WTC11 (cell line): Measurements from ENCODE around the gene PRR14L. TPM values are rescaled to one million over a fixed set of nuclear protein-coding genes. Genes with fewer than 3 reads are reported as not detected.

ENCODE experiments used
- ATAC-seq: fragments of 200-7000 bp; cut with Tn5 transposase; 2 replicates; pipeline ENCODE4 v1.10.0; 2021; ENCODE audit warnings: mild to moderate bottlenecking, moderate library complexity
- CTCF ChIA-PET: fragments of 300-600 bp; sonication (Branson Sonifier 250); formaldehyde crosslinking; loops from one replicate; lab custom pipeline; 2021; ENCODE audit warnings: antibody characterized with exemption; lab: Charles Lee
- POLR2A ChIA-PET: fragments of 350-600 bp; sonication (Branson Sonifier 250); formaldehyde crosslinking; loops from one replicate; lab custom pipeline; 2021; ENCODE audit warnings: antibody characterized with exemption; lab: Charles Lee
- DNase-seq: peaks from one replicate; pipeline ENCODE4 v3.0.0; 2021; ENCODE audit warnings: low spot score
- H3K27ac Mint-ChIP-seq: 2 replicates; pipeline ENCODE4 v1.8.0; 2021; ENCODE audit warnings: mixed read lengths
- H3K27me3 Mint-ChIP-seq: 2 replicates; pipeline ENCODE4 v1.8.0; 2021; ENCODE audit warnings: low read depth, mild to moderate bottlenecking, moderate library complexity, mixed read lengths
- H3K36me3 Mint-ChIP-seq: 2 replicates; pipeline ENCODE4 v1.8.0; 2021; ENCODE audit warnings: mixed read lengths
- H3K4me1 Mint-ChIP-seq: 2 replicates; pipeline ENCODE4 v1.8.0; 2022; ENCODE audit warnings: mixed read lengths
- H3K4me3 Mint-ChIP-seq: 2 replicates; pipeline ENCODE4 v1.8.0; 2021; ENCODE audit warnings: mild to moderate bottlenecking, moderate library complexity, mixed read lengths
- H3K9me3 Mint-ChIP-seq: 2 replicates; pipeline ENCODE4 v1.8.0; 2021; ENCODE audit warnings: mixed read lengths
- ATF6 ChIP-seq: sonication (generic); formaldehyde crosslinking; IDR thresholded peaks from 2 replicates; pipeline ENCODE4 v1.8.1; 2023; ENCODE audit warnings: mild to moderate bottlenecking, missing genetic modification reagents
- E2F1 ChIP-seq: sonication (generic); formaldehyde crosslinking; IDR thresholded peaks from 2 replicates; pipeline ENCODE4 v1.8.0; 2022; ENCODE audit warnings: mild to moderate bottlenecking, missing genetic modification reagents
- E2F4 ChIP-seq: sonication (generic); formaldehyde crosslinking; IDR thresholded peaks from 2 replicates; pipeline ENCODE4 v1.8.1; 2022; ENCODE audit warnings: low read depth, mild to moderate bottlenecking, moderate library complexity, missing genetic modification reagents, borderline replicate concordance
- ESRRA ChIP-seq: sonication (generic); formaldehyde crosslinking; IDR thresholded peaks from 2 replicates; pipeline ENCODE4 v1.8.1; 2022; ENCODE audit warnings: mild to moderate bottlenecking, missing genetic modification reagents, borderline replicate concordance
- GRHL2 ChIP-seq: fragments of 250-450 bp; sonication (Bioruptor Pico); IDR thresholded peaks from 2 replicates; pipeline ENCODE4 v1.8.0; 2022; ENCODE audit warnings: mild to moderate bottlenecking, moderate library complexity; ENCODE audit not compliant: insufficient replicate concordance, severe bottlenecking
- IRF2 ChIP-seq: sonication (generic); formaldehyde crosslinking; IDR thresholded peaks from 2 replicates; pipeline ENCODE4 v1.8.0; 2022; ENCODE audit warnings: low read depth, missing genetic modification reagents, borderline replicate concordance
- JUN ChIP-seq: sonication (generic); formaldehyde crosslinking; IDR thresholded peaks from 2 replicates; pipeline ENCODE4 v1.8.0; 2023; ENCODE audit warnings: mild to moderate bottlenecking, missing genetic modification reagents
- KAT7 ChIP-seq: sonication (generic); formaldehyde crosslinking; IDR thresholded peaks from 2 replicates; pipeline ENCODE4 v1.8.1; 2023; ENCODE audit warnings: missing genetic modification reagents, mild to moderate bottlenecking, borderline replicate concordance
- MYBL2 ChIP-seq: sonication (generic); formaldehyde crosslinking; IDR thresholded peaks from 2 replicates; pipeline ENCODE4 v1.8.1; 2023; ENCODE audit warnings: mild to moderate bottlenecking, moderate library complexity, missing genetic modification reagents
- NFATC4 ChIP-seq: fragments of 250-450 bp; sonication (Bioruptor Pico); IDR thresholded peaks from 2 replicates; pipeline ENCODE4 v1.9.0; 2021; ENCODE audit warnings: mild to moderate bottlenecking
- OVOL2 ChIP-seq: fragments of 250-450 bp; sonication (Bioruptor Pico); IDR thresholded peaks from 2 replicates; pipeline ENCODE4 v1.9.0; 2021; ENCODE audit warnings: mild to moderate bottlenecking, borderline replicate concordance
- PREB ChIP-seq: sonication (generic); formaldehyde crosslinking; IDR thresholded peaks from 2 replicates; pipeline ENCODE4 v1.8.1; 2022; ENCODE audit warnings: mild to moderate bottlenecking, missing genetic modification reagents, moderate library complexity, borderline replicate concordance
- SMAD4 ChIP-seq: sonication (generic); formaldehyde crosslinking; IDR thresholded peaks from 2 replicates; pipeline ENCODE4 v1.8.0; 2022; ENCODE audit warnings: mild to moderate bottlenecking, missing genetic modification reagents
- STAT6 ChIP-seq: sonication (generic); formaldehyde crosslinking; conservative IDR thresholded peaks from 2 replicates; pipeline ENCODE4 v1.8.1; 2023; ENCODE audit warnings: mild to moderate bottlenecking, low read depth, missing genetic modification reagents, moderate library complexity
- TCF7 ChIP-seq: sonication (generic); formaldehyde crosslinking; IDR thresholded peaks from 2 replicates; pipeline ENCODE4 v1.8.0; 2022; ENCODE audit warnings: mild to moderate bottlenecking, low read depth, missing genetic modification reagents, moderate library complexity
- ZBTB21 ChIP-seq: sonication (generic); formaldehyde crosslinking; IDR thresholded peaks from 2 replicates; pipeline ENCODE4 v1.8.1; 2023; ENCODE audit warnings: mild to moderate bottlenecking, missing genetic modification reagents, borderline replicate concordance
- ZBTB43 ChIP-seq: sonication (generic); formaldehyde crosslinking; IDR thresholded peaks from 2 replicates; pipeline ENCODE4 v1.8.1; 2023; ENCODE audit warnings: mild to moderate bottlenecking, missing genetic modification reagents
- ZNF232 ChIP-seq: sonication (generic); formaldehyde crosslinking; IDR thresholded peaks from 2 replicates; pipeline ENCODE4 v1.8.0; 2022; ENCODE audit warnings: mild to moderate bottlenecking, missing genetic modification reagents
- ZNF263 ChIP-seq: sonication (generic); formaldehyde crosslinking; IDR thresholded peaks from 2 replicates; pipeline ENCODE4 v1.8.1; 2022; ENCODE audit warnings: low read depth, mild to moderate bottlenecking, moderate library complexity, missing genetic modification reagents
- ZNF423 ChIP-seq: fragments of 250-450 bp; sonication (Bioruptor Pico); IDR thresholded peaks from 2 replicates; pipeline ENCODE4 v2.1.2; 2022; ENCODE audit warnings: mild to moderate bottlenecking, moderate library complexity
- ZNF671 ChIP-seq: fragments of 250-450 bp; sonication (Bioruptor Pico); IDR thresholded peaks from 2 replicates; pipeline ENCODE4 v1.8.0; 2021; ENCODE audit warnings: mild to moderate bottlenecking
- total RNA-seq: library from RNA; stranded (reverse); gene quantifications from 3 replicates; pipeline ENCODE4 v1.2.3, GENCODE V29; 2021
- TF ChIP-seq, protein P1 (sequence below): sonication (generic); formaldehyde crosslinking; IDR thresholded peaks from 2 replicates; pipeline ENCODE4 v1.8.1; 2023; ENCODE audit warnings: mild to moderate bottlenecking, missing genetic modification reagents, moderate library complexity

The PRR14L gene
- total RNA-seq, 1 experiment from 2014 or later, result 90.1 TPM

GRCh38 chr22:31659246-31659645 lies 90.7 kb downstream of the PRR14L start:
- DNase-seq, result no peak
- H3K4me1 Mint-ChIP-seq, result peaks cover 12% of the 10 kb centered on the region
- H3K27me3 Mint-ChIP-seq, result no peaks in the 10 kb centered on the region
- TF ChIP-seq ZNF671 (CRISPR knock-in tag) (no peak), STAT6 (CRISPR knock-in tag) (no peak), SMAD4 (CRISPR knock-in tag) (no peak), MYBL2 (CRISPR knock-in tag) (no peak), ZNF263 (no peak), GRHL2 (no peak), KAT7 (CRISPR knock-in tag) (no peak), IRF2 (CRISPR knock-in tag) (no peak), PREB (CRISPR knock-in tag) (no peak), E2F1 (CRISPR knock-in tag) (no peak), ZBTB21 (CRISPR knock-in tag) (no peak), JUN (CRISPR knock-in tag) (no peak), E2F4 (no peak)
- no peaks in the 10 kb centered on the region for H3K9me3 Mint-ChIP-seq
- no peak for ATAC-seq
- CTCF ChIA-PET, result no interaction called here
- H3K4me3 Mint-ChIP-seq, result no peak overlapping the region
- POLR2A ChIA-PET, result no interaction called here
- no peaks in the 10 kb centered on the region for H3K36me3 Mint-ChIP-seq
- H3K27ac Mint-ChIP-seq, result no peak overlapping the region

- H3K4me1 Mint-ChIP-seq, result no peaks in the 10 kb centered on the region
- no peak for TF ChIP-seq TCF7 (CRISPR knock-in tag)
- TF ChIP-seq ATF6 (CRISPR knock-in tag), result no peak
- no peak for TF ChIP-seq OVOL2 (CRISPR knock-in tag)
- TF ChIP-seq ZNF232 (CRISPR knock-in tag), result no peak
- TF ChIP-seq NFATC4, result no peak
- TF ChIP-seq, protein P1, sequence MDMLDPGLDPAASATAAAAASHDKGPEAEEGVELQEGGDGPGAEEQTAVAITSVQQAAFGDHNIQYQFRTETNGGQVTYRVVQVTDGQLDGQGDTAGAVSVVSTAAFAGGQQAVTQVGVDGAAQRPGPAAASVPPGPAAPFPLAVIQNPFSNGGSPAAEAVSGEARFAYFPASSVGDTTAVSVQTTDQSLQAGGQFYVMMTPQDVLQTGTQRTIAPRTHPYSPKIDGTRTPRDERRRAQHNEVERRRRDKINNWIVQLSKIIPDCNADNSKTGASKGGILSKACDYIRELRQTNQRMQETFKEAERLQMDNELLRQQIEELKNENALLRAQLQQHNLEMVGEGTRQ (CRISPR knock-in tag), result no peak
- no peak for TF ChIP-seq ZBTB43
- TF ChIP-seq E2F1 (CRISPR knock-in tag), result no peak
- TF ChIP-seq ZNF423 (CRISPR knock-in tag), result no peak
- TF ChIP-seq ESRRA (CRISPR knock-in tag), result no peak
- TF ChIP-seq, all 79 proteins: peak for 0
- Mint-ChIP-seq H3K27ac (peak overlapping the region; percentile 75), H3K9me3 (no peaks in the 10 kb centered on the region), H3K27me3 (no peaks in the 10 kb centered on the region), H3K4me3 (no peak overlapping the region), H3K36me3 (peaks cover 9% of the 10 kb centered on the region; the same call in 1 of the 2 replicates)
- DNase-seq, result no peak
- ChIA-PET CTCF (interaction anchor here (2.0 to 2.5 kb wide), 2 partner anchors 11 to 316 kb away, joined by 6 read pairs; no protein-coding TSS in a partner anchor), POLR2A (no interaction called here)
- ATAC-seq, result no peak
These were observed 95.5 kb downstream of the PRR14L start for GRCh38 chr22:31654408-31654807.
